B cell (primary cell): ENCODE data around the gene FGF8. TPM values are rescaled to one million over a fixed set of nuclear protein-coding genes. Genes with fewer than 3 reads are reported as not detected.
"Not testable (repeated sequence)": the region's sequence is repeated elsewhere in the genome, so short reads cannot be mapped to it uniquely, and the experiment has no call there.

Experiments
- ATAC-seq: fragments of 200-7000 bp; cut with Tn5 transposase; one replicate; pipeline ENCODE4 v1.10.0; 2021; ENCODE audit warnings: low read depth, mild to moderate bottlenecking, moderate number of reproducible peaks, moderate library complexity
- CTCF ChIA-PET: fragments of 350-600 bp; sonication (Branson Sonifier 250); formaldehyde crosslinking; loops from one replicate; lab custom pipeline; 2021; ENCODE audit warnings: antibody characterized with exemption, inconsistent platforms; lab: Charles Lee
- POLR2A ChIA-PET: fragments of 350-600 bp; sonication (Branson Sonifier 250); formaldehyde crosslinking; loops from one replicate; lab custom pipeline; 2021; ENCODE audit warnings: antibody characterized with exemption; lab: Charles Lee
- DNase-seq: peaks from one replicate; pipeline ENCODE4 v3.0.0; 2013
- H2AFZ ChIP-seq: 2 replicates; pipeline ENCODE4 v1.6.1; 2012; ENCODE audit warnings: mild to moderate bottlenecking, low read depth, low read length; ENCODE audit not compliant: insufficient read depth, poor library complexity, severe bottlenecking
- H3K27ac ChIP-seq, 2 donors: 1 replicate in 1 of 2; 2 replicates in 1 of 2; pipeline ENCODE4 v1.5.1; 2012 to 2013; ENCODE audit warnings: low read length in 2 of 2, mild to moderate bottlenecking in 2 of 2, moderate library complexity in 1 of 2
- H3K27me3 ChIP-seq, 4 experiments: fragments of 200-600 bp in 1 of 4; sonication (generic) in 1 of 4; replicated peaks in 1 of 4; 1 replicate in 2 of 4; 2 replicates in 2 of 4; pipeline versions ENCODE4 v1.6.1 to v1.7.0; 2013 to 2016; ENCODE audit warnings: low read length in 3 of 4, mild to moderate bottlenecking in 2 of 4, mixed read lengths in 1 of 4, moderate library complexity in 1 of 4; ENCODE audit not compliant: insufficient read depth in 4 of 4, control insufficient read depth in 3 of 4; ENCODE audit errors: control extremely low read depth in 1 of 4
- H3K36me3 ChIP-seq, 2 experiments: replicated peaks in 1 of 2; 1 replicate in 1 of 2; 2 replicates in 1 of 2; pipeline versions ENCODE4 v1.6.1 to v1.7.1; 2013; ENCODE audit warnings: low read length in 1 of 2; ENCODE audit not compliant: insufficient read depth in 2 of 2, control insufficient read depth in 1 of 2; ENCODE audit errors: control extremely low read depth in 1 of 2, extremely low read depth in 1 of 2
- H3K4me1 ChIP-seq, 2 donors: fragments of 200-600 bp in 1 of 2; sonication (generic) in 1 of 2; 1 replicate in 1 of 2; 2 replicates in 1 of 2; pipeline versions ENCODE4 v1.5.1 to v1.6.1; 2013 to 2017; ENCODE audit warnings: low read length in 2 of 2; ENCODE audit not compliant: control insufficient read depth in 2 of 2, insufficient read depth in 2 of 2
- H3K4me2 ChIP-seq: replicated peaks from 2 replicates; pipeline ENCODE3; 2012; ENCODE audit warnings: mild to moderate bottlenecking, low read depth, low read length; ENCODE audit not compliant: poor library complexity, severe bottlenecking
- H3K4me3 ChIP-seq, 5 experiments: fragments of 200-600 bp in 1 of 5; sonication (generic) in 1 of 5; 1 replicate in 3 of 5; 2 replicates in 2 of 5; pipeline versions ENCODE4 v1.5.1 to v1.7.0; 2011 to 2016; ENCODE audit warnings: low read length in 4 of 5, mild to moderate bottlenecking in 4 of 5, low read depth in 2 of 5, control low read depth in 1 of 5, moderate library complexity in 1 of 5; ENCODE audit not compliant: insufficient read depth in 1 of 5; ENCODE audit errors: control extremely low read depth in 1 of 5, extremely low read depth in 1 of 5
- H3K79me2 ChIP-seq: fragments of 200-600 bp; sonication (generic); one replicate; pipeline ENCODE4 v1.6.0; 2016; ENCODE audit warnings: low read length; ENCODE audit not compliant: control insufficient read depth, insufficient read depth
- H3K9ac ChIP-seq: fragments of 200-600 bp; sonication (generic); 2 replicates; pipeline ENCODE4 v1.6.1; 2017; ENCODE audit warnings: mild to moderate bottlenecking, low read length, moderate library complexity
- H3K9me3 ChIP-seq, 3 donors: one replicate each; pipeline versions ENCODE4 v1.6.1 to v1.7.1; 2013; ENCODE audit warnings: low read length in 2 of 3; ENCODE audit not compliant: control insufficient read depth in 2 of 3, insufficient read depth in 1 of 3; ENCODE audit errors: control extremely low read depth in 1 of 3
- H4K20me1 ChIP-seq: 2 replicates; pipeline ENCODE4 v1.6.0; 2012; ENCODE audit warnings: mild to moderate bottlenecking, low read length; ENCODE audit not compliant: insufficient read depth, control insufficient read depth, poor library complexity, severe bottlenecking
- H3K27ac Mint-ChIP-seq: one replicate; pipeline ENCODE4 v1.8.0; 2021; ENCODE audit warnings: mixed read lengths
- H3K27me3 Mint-ChIP-seq: one replicate; pipeline ENCODE4 v1.8.0; 2021; ENCODE audit warnings: mixed read lengths
- H3K4me1 Mint-ChIP-seq: one replicate; pipeline ENCODE4 v1.8.0; 2021; ENCODE audit warnings: mixed read lengths
- H3K4me3 Mint-ChIP-seq: one replicate; pipeline ENCODE4 v1.8.0; 2021; ENCODE audit warnings: mixed read lengths
- H3K9me3 Mint-ChIP-seq: one replicate; pipeline ENCODE4 v1.8.0; 2022; ENCODE audit warnings: mixed read lengths; ENCODE audit not compliant: insufficient read depth
- CTCF ChIP-seq: fragments of 200-600 bp; IDR thresholded peaks from one replicate; pipeline ENCODE4 v1.8.0; 2022; ENCODE audit warnings: antibody characterized with exemption, mild to moderate bottlenecking
- EZH2 ChIP-seq: IDR thresholded peaks from 2 replicates; pipeline ENCODE4 v1.6.1; 2012; ENCODE audit warnings: borderline replicate concordance, low read depth, mild to moderate bottlenecking, moderate library complexity, low read length; ENCODE audit not compliant: insufficient read depth, poor library complexity, severe bottlenecking
- WGBS: methylation state at CpG from one replicate; pipeline ENCODE4 v1.1.5; 2013; ENCODE audit warnings: missing lambda C conversion rate; ENCODE audit not compliant: insufficient coverage; 5-methylcytosine and 5-hydroxymethylcytosine counted together
- intact Hi-C: fragments of 100-400 bp; cut with micrococcal nuclease; formaldehyde crosslinking; loops from one replicate; pipeline ENCODE4 v1.10.0; 2022
- polyA plus RNA-seq: library from polyadenylated mRNA; depleted of rRNA; stranded (reverse); fragments of >200 nt; gene quantifications from 2 replicates; pipeline ENCODE4 v1.2.3, GENCODE V29; 2012
- total RNA-seq, 2 donors: library from RNA; stranded (reverse); fragments of 120-200 nt in 1 of 2; gene quantifications; 1 replicate in 1 of 2; 2 replicates in 1 of 2; pipeline versions ENCODE4 v1.2.3 to v1.2.4, GENCODE V29; 2013 to 2022

The FGF8 gene
- total and polyA plus RNA-seq, 2 donors (not counting 1 experiment from before 2014, with no cell fraction given), result not detected

- Histone ChIP-seq H3K9me3 (no peaks in the 10 kb centered on the region), H3K27ac (no peak overlapping the region), H3K27me3 (no peaks in the 10 kb centered on the region), H4K20me1 (peaks cover 70% of the 10 kb centered on the region), H3K36me3 (peaks cover 3 to 91% of the 10 kb centered on the region in 2 experiments), H3K4me3 (no peak overlapping the region), H3K9ac (no peak overlapping the region), H2AFZ (no peak overlapping the region), H3K4me1 (no peaks in the 10 kb centered on the region), H3K4me2 (no peak overlapping the region), H3K79me2 (peaks cover 11% of the 10 kb centered on the region)
- no peak for ATAC-seq
- Mint-ChIP-seq H3K9me3 (no peaks in the 10 kb centered on the region), H3K4me3 (no peak overlapping the region), H3K4me1 (peaks cover 4% of the 10 kb centered on the region), H3K27ac (no peak overlapping the region), H3K27me3 (no peaks in the 10 kb centered on the region)
- DNase-seq, result no peak
- ChIA-PET CTCF (interaction anchor here (1.0 kb wide), 1 partner anchor 9 kb away, joined by 7 read pairs; no protein-coding TSS in a partner anchor), POLR2A (interaction anchor here (0.5 to 0.7 kb wide), 2 partner anchors 8 to 470 kb away, joined by 3 to 4 read pairs; no protein-coding TSS in a partner anchor)
- TF ChIP-seq EZH2 (no peak), CTCF (no peak)
- 100% methylated on average over 6 of the region's 7 CpGs for WGBS
- intact Hi-C loops, result no loop called here
Measured at GRCh38 chr10:101789686-101790085, 13.8 kb upstream of the FGF8 start.

GRCh38 chr10:101789231-101789630 lies 13.3 kb upstream of the FGF8 start:
- H3K9me3 Mint-ChIP-seq, ATAC-seq, DNase-seq, H3K4me1 ChIP-seq, POLR2A ChIA-PET, H3K4me2 ChIP-seq, H3K27me3 Mint-ChIP-seq, H3K27ac Mint-ChIP-seq, H3K27ac ChIP-seq, H3K27me3 ChIP-seq, H3K4me3 Mint-ChIP-seq, H3K9me3 ChIP-seq, H3K4me3 ChIP-seq, H2AFZ ChIP-seq, intact Hi-C loops, H3K4me1 Mint-ChIP-seq, H3K9ac ChIP-seq: not testable (repeated sequence)
- peaks cover 70% of the 10 kb centered on the region for H4K20me1 ChIP-seq
- peaks cover 2 to 90% of the 10 kb centered on the region in 2 experiments for H3K36me3 ChIP-seq
- CTCF ChIA-PET, result interaction anchor here (1.0 kb wide), 1 partner anchor 29 kb away, joined by 3 read pairs; the partner anchor contains the start of gene OGA
- H3K79me2 ChIP-seq, result peaks cover 11% of the 10 kb centered on the region
- WGBS, result no CpG with 5 or more reads among the region's 9 CpGs
